Panc1 (cell line): ENCODE measurements around the gene S100A12.

Experiments
- CTCF ChIP-seq: fragments of 450-650 bp; IDR thresholded peaks from 2 replicates; pipeline ENCODE4 v1.5.1; 2017; ENCODE audit warnings: mild to moderate bottlenecking
- POLR2AphosphoS5 ChIP-seq: IDR thresholded peaks from 2 replicates; pipeline ENCODE4 v1.6.1; 2012; ENCODE audit warnings: mild to moderate bottlenecking, low read depth, low read length, moderate library complexity
- REST ChIP-seq, 2 experiments: IDR thresholded peaks; 2 replicates each; pipeline ENCODE4 v1.6.1; 2011 to 2012; ENCODE audit warnings: low read depth in 2 of 2, control low read depth in 1 of 2, low read length in 1 of 2, mild to moderate bottlenecking in 1 of 2, moderate library complexity in 1 of 2; ENCODE audit not compliant: insufficient read depth in 1 of 2
- SIN3A ChIP-seq: IDR thresholded peaks from 2 replicates; pipeline ENCODE4 v1.6.1; 2012; ENCODE audit warnings: low read depth, mild to moderate bottlenecking, low read length, moderate library complexity, borderline replicate concordance; ENCODE audit not compliant: insufficient read depth

GRCh38 chr1:153371231-153371630, 4.2 kb downstream of the S100A12 start:
- TF ChIP-seq REST (IDR thresholded peaks at IDR 0.05; ENCODE audit: insufficient read depth in 1 of 2, low read depth in 2 of 2, low read length in 1 of 2): no peak
- no peak for TF ChIP-seq CTCF
- TF ChIP-seq POLR2AphosphoS5: no peak
- TF ChIP-seq SIN3A: no peak
